SKM-1 (cell line): ENCODE measurements around the gene TTC33.

Experiments
- DNase-seq: peaks from one replicate; lab custom pipeline; 2025; ENCODE audit not compliant: unreplicated experiment; lab: John Stamatoyannopoulos, UW

TTC33 gene

DNA sequence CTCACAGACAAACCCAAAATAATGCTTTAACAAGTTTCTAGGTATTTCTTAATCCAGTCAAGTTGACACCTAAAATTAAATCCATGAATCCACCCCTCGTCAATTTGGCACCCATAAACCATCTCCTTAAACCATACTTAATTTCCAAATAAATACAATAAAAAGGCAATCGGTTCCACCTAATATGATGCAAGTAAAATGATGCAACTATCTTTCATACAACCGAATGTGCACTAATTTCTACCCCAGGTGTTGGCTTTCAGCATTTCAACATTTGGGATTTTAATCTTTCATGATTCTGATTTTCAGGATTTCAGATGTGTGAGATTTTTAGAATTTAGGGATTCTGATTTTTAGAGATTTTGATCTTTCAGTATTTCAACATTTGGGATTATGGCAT lies 25.1 kb upstream of the TTC33 start:
- DNase-seq, result no peak

DNA sequence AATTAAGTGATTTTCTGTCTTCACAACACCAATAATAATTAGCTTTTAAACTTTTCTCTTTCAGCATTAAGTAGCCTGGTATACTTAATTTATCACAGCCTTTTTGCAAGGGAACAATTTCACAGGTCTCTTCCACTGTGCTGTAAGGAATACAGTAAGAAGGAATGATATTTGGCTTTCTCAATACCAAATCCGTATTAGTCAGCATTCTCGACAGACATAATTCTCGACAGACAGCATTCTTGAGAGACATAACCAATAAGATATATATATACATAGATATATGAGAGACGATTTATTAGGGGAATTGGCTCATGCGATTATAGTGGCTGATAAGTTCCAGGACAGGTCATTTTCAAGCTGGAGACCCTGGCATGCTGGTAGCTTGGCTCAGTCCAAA lies 24.4 kb upstream of the TTC33 start:
- DNase-seq, result no peak

DNA sequence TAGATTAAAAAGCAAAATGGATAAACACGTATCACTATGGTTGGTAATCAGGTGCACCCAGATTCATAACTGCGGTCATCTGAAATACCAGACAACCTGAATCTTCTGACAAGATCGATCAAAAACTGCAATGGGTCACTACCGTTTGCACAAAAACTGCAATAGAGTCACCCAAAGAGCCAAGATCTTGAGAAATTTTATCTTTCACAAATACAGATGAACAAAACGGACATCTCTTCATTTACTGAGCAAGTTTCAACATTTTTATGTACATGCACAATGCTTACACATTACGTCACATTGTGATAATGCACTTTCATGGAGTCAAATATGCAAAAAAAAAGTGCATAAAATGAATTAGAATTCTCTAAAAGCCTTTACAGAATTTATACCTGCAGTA lies 23.8 kb upstream of the TTC33 start:
- DNase-seq, result no peak

DNA sequence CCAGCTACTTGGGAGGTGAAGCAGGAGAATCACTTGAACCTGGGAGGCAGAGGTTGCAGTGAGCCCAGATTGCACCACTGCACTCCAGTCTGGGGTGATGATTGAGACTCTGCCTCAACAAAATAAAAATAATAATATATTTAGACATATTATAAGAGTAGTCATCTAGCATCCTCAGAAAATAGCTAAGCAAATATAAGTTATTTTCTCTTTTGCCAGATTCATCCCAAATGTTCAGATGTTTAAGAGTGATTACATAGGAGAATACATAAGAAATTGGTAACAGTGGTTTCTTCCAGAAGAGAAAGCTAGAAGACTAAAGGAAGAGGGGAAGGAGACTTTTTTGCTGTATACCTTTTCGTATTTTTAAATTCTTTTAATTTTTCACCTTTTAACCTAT lies 22.4 kb upstream of the TTC33 start:
- DNase-seq, result no peak

DNA sequence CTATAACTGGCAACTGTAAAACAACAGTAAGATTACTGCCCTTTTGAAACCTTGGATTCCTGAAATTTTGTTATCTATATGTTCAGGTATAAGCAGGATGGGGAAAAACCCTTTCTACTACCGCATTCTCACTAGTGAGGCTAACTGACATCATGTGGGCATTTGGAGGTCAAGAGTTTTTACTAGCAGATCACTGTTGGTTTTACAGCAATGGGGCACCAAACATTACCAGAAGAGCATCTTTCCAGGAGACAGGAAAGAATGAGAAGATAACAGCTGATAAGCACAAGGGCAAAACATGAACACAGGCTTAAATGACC lies 20.9 kb upstream of the TTC33 start:
- DNase-seq, result no peak

DNA sequence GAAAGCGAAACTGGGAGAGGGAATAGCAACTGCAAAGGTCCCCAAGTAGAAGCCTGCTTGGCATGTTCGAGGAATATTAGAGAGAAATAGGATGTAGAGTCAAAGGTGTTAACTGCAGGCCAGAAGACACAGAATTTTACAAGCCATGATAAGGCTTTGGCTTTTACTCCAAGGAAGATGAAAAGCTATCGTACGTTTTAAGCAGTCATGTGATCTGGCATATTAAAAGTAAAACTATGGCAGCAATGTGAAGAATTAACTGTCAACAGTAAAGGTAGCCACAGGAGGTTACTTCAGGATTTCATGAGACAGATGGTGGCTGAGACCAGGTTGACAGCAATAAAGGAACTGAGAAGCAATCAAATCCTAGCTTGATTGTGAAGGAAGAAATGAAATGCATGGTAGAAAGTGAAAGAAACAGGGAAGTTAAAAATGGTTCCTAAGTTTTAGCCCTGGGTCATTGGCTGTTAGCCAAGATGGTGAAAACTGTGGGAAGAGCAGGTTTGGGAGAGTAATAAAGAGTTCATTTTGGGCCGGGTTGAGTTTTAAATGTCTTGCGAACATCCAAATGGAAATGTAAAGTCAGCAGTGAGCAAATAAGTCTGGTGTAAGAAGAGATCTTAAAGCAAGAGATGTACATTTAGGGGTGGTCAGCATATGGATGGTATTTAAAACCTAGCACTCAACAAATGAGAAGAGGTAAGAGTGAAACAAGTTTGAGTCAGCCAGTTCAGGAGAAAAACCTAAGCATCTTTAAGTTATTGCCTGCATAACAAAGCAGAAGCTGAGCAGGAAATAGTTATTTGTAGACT lies 20.3 kb upstream of the TTC33 start:
- no peak for DNase-seq

DNA sequence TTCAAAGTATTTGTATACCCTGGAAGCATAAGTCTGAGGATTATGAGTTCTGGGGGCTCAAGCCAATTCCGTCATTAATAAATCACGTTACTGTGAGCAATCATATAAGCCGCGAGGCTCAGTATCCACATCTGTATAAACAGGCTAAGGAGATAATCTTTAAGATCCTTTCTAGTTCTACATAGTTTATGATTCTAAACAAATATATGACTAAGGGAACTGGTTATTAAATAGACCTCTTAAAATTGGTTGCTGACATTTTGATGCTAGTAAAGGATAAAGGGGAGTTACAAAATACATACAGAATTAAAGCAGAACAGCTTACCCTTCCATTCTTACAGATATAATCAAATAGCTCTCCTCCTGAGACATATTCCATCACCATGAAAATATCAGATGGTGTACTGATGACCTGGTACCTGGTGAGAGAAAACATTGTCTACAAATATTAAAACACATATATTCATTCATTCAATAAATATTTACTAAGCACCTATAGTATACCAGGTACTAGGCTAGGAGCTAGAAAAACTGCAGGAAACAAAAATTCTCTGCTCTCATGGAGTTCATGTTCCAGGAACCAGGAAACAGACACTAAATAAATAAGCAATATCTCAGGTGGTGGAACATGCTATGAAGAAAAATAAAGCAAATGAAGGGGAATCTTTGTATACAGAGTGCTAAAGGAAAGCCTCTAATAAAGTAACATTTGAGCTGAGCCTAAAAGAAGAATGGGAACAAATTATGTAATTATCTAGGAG lies 19.5 kb upstream of the TTC33 start:
- DNase-seq, result no peak

DNA sequence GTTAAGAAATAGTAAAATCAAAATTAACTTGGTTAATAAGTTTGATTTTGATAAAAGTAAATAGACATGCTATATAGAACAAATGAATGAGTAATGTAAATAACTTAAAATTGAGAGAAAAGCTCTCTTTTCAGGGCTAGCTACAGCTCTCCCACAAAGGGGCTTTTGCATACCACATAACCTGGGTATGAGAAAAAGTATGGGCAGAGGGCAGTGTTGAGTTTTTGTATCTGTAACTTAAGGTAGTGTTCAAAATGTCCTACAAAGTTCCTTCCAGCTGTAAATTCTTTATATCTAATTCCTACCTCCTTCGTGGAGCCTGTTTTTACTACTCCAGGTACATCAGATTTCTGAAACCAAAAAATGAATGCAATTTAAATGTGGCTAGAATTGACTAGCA lies 18.9 kb upstream of the TTC33 start:
- DNase-seq, result no peak

DNA sequence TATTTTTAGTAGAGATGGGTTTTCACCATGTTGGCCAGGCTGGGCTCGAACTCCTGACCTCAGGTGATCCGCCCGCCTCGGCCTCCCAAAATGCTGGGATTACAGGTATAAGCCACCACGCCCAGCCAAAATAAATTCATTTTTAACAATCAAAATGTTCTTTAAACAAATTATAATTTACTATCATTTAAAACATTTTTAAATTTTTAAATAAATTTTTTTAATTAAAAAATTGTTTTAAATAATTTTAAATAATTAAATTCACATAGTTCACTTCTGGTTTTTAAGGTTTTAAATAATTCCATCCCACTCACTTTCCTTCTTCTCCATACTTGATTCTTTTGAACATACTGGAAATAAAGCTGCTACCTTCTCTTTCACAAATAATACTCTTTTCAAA lies 15.0 kb upstream of the TTC33 start:
- no peak for DNase-seq

DNA sequence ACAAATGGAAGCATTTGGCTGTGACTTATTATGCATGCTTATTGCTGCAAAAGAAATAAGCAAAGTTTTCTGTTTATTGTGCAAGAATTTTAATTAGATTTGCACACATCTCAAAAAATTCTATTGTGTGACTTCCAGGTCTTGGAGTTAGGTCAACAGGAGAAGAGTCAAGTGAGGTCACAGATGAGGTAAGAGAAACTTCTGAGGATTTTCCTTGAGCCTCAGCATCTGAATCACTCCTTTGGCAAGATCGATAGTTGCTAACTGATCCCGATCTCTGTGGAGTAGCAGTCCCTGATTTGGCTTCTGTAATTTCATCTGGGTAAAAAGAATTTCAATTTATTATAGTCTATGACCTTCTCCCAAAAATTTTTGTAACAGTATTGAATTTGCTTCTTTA lies 6.9 kb upstream of the TTC33 start:
- DNase-seq, result no peak

DNA sequence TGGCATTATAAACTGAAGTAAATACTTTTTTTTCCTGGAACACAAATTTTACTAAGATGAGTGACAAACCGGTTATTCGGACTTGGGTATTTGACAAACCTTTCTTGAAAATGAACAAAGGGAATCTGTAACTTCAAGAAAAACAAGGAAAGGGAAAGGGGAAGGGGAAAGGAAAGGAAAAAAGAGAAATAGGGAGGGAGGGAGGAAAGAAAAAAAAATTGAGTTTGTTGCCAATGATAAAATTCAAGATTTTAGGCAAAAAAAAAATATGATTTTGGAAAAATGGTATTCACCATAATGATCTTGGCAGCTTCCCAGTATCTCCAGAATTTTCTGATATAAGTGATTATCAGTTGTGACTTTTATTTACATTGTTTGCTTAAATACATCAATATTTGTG lies 1.6 kb upstream of the TTC33 start:
- no peak for DNase-seq

DNA sequence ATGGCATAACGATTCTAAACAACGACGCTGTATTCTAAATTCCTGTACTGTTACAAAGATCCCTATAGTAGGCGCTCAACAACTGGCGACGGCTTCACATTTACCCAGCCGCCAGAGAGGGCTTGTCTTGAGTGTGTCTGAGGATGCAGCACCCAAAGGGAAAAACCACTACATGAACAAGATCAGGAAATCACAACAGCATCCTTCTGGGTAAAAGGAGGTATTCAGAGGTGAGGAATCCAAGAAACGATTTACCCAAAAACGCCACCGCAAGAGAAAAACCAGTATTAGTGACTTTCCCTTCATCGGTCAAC lies 711 bp downstream of the TTC33 start:
- peak; percentile 42 for DNase-seq

DNA sequence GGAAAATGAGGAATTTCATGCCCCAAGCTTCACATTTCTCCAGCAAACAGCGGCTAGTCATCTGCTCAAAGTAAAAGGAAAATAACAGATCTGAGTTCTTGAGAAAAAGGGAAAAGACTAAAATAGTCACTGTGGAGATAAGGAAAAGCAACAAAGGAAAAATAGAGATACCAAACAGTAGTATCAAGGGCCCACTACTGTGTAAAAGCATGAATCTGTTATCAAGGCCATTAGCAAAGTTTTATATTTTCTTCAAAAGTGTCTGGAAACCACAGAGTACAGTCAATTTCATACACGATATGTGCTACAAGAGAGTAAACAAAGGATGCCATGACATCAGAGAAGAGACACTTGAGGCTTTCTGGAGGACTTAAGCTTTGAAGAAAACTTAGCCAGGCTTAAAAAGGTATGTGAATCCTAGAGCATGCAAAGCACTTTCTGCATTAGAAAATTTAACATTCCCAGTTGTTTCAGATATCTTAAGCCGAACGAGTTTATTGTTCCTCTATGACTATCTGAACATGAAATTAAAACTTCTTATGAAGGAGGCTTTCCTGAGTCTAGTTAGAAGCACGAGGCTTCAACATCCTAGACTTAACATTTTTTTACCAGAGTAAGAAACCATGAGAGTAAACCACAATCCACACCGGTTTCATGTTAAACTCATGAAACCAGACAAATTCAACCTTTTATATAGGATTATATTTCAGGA lies 1.2 kb downstream of the TTC33 start:
- DNase-seq, result no peak

DNA sequence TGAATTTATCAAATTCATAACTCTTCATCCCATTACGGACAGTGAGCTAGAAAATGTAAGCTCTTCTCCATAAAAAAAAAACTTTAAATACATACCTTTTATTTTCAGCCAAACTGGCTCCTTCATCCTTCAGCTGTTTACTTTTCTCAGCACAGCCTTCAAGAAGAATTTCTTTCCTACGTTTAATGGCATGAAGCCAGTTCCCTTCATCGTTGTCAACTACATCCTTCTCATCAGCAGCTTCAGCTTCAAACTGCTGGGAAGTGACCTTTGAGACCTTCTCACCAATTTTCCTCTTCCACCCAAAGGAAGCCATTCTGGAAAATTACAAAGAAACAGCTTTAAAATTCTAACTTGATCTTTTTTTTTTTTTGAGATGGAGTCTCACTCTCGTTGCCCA lies 9.1 kb downstream of the TTC33 start:
- DNase-seq, result no peak

DNA sequence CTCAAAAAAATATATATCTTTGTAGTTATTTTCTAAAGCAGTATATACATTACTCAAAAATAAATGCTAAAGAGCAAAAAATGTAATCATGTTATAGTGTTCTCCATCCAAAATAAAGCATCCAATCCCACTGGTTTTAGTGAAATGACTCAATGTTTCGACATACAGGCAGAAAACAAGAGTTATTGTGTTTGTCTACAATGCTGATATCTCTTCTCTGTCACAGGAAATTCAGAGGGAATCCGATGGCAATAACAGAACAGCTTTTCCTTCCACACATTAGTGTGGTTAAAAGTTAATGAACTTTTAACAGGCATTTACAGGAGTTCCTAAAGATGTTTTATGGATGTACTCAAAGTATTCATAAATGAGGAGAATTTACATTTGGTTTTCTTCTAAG lies 12.0 kb downstream of the TTC33 start:
- no peak for DNase-seq

DNA sequence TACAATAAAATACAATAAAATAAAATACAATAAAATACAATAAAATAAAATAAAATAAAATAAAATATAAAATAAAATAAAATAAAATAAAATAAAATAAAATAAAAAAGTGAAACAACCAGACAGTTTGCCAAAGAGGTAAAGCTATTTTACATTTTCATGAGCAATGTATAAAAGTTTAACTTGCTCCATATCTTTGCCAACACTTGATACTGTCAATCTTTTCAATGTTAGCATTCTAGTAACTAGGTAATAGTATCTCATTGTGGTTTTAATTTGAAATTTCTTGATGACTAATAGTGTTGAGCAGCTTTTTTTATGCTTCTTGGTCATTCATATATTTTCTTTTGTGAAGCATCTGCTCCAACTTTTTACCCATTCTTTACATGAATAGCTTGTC lies 17.3 kb downstream of the TTC33 start:
- no peak for DNase-seq

DNA sequence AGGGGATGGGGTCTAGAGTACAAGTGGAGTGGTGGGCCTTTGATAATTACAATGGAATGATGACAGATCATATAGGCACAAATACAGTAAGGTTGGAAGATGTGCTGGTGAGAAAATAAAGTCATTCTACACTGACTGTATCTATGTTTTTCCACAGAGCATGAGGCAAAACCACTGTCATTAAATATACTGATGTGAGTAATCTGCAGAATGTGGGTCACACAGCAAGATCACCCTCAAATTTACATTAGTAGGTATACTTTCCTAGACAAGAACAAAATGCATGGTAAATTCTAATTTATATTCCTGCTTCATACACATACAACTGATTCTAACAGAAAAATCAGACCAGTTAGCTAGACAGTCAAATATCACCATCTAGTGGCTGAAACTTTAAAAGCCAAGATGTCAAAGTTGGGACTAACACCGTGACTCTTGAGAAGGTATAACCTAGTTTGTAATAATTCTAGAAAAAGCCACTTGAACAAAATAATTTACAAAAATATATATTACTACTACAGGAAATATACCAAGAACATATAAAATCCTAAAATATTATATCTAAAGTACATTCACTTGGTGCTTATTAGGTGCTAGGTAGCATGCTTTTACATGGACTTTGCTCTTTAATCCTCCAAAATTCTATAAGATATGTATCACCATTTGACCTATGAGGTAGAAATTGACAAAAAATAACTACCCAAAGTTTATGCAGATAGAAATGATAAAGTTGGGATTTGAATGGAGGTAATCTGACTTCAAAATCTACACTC lies 19.5 kb downstream of the TTC33 start:
- DNase-seq, result peak; percentile 34

DNA sequence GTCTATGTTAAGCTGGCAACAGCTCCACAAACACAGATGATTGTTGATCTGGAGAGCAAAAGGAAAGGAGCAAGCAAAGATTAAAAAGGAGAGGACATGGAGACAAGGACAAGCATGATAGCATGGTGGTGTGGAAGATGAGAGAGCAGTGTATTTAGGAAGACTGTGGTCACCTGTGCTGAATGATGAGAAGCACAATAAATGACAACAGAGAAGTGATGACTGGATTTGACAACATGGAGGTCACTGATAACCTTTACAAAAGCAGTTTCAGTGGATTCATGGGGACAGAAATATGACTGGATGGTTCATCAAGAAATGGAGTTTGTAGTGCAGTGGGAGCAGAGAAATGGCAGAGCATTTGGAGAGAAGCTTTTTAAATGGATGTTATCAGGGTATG lies 20.2 kb downstream of the TTC33 start:
- no peak for DNase-seq

DNA sequence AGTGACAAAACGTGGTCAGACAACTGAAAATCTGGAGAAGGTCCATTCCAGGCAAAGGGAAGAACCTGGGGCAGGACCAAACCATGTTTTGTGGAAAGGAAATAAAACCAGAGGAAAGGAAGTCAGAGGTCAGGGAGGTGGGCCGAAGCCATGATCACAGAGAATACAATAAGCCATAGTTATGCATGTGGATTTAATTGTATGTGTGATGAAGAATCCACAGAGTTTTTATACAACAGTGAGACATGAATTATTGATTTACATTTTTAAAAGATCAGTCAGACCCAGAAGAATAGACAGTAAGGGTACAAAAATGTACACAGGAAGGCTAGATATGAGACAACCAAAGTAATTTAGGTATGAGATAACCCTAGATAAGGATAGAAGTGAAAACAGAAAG lies 20.8 kb downstream of the TTC33 start:
- DNase-seq, result no peak

DNA sequence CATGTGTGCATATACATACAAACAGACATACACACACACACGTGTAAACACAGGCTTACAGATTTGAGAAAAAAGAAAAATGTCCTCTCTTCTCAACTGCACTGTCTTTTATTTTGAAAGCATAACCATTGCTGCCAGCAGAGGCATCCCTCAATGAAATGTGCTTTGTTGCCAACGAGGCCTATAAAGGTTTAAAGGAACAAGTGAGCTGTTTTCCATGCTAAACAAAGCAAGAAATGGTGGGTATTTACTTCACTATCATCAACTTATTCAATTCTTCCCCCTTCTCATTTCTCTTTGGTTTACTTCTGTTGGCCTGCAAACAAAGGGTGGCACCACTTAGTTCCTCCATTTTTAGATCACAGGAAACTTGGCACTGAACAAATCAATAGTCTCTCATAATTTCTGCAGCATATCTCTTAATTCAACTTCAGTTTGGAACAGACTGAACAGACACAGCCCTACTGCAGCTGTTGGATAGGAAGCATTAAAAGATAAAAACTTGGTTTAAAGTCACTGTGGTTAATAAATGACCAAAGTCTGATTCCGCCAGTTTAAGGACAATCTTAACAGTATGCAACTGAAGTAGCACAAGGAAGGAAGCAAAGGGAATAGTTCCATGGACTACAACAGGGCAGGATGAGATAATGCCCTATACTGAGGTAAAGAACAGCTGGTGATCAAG lies 21.7 kb downstream of the TTC33 start:
- DNase-seq, result no peak

DNA sequence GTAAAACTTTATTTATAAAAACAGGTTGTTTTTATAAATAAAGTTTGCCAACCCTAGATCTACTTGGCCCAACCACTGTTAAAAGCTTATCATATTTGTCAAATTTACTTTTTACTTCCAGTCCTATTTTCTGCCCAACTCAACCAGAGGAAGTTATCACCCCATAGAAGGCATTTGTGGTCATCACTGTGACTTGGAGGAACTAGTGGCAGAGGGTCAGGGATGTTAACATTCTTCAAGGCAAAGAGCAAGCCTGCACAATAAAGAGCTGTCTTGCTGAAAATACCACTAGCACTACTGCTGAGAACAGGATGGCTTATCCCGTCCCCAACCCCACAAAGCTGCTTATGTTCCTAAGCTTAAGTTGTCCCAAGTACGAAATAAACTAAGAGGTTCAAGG lies 22.3 kb downstream of the TTC33 start:
- DNase-seq, result peak; percentile 75
